HG02884 (cell line): ENCODE results near the gene VCP.

Experiments used
- ATAC-seq: cut with Tn5 transposase; IDR thresholded peaks from one replicate; pipeline ENCODE4 v1.9.1; 2021; ENCODE audit warnings: mild to moderate bottlenecking, moderate library complexity; ENCODE audit not compliant: unreplicated experiment

The VCP gene

DNA sequence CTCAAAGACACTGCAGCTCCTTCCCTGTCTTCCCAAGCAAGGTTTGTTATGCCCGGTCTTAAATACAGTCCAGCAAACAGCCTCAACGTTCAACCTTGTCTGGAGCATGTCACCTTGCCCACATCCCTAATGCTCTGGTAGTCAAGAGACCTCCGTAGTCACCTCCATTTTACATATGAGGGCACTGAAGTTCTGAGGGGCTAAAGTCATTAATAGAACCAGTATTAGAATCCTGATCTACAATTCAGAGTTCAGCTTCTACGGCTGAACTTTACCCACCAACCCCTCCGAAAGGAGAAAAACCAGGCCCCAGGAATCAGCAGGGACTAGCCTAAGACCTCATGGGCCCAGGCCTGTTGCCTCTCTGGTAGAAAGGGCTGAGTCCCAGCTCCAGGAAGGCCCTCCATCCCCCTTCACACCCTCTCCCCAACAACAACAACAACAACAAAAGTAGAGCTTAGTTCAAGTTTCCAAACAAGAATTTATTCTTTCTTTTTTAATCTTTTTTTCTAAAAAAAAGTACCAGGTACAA is 31.3 kb upstream of the VCP start:
- ATAC-seq: no peak

DNA sequence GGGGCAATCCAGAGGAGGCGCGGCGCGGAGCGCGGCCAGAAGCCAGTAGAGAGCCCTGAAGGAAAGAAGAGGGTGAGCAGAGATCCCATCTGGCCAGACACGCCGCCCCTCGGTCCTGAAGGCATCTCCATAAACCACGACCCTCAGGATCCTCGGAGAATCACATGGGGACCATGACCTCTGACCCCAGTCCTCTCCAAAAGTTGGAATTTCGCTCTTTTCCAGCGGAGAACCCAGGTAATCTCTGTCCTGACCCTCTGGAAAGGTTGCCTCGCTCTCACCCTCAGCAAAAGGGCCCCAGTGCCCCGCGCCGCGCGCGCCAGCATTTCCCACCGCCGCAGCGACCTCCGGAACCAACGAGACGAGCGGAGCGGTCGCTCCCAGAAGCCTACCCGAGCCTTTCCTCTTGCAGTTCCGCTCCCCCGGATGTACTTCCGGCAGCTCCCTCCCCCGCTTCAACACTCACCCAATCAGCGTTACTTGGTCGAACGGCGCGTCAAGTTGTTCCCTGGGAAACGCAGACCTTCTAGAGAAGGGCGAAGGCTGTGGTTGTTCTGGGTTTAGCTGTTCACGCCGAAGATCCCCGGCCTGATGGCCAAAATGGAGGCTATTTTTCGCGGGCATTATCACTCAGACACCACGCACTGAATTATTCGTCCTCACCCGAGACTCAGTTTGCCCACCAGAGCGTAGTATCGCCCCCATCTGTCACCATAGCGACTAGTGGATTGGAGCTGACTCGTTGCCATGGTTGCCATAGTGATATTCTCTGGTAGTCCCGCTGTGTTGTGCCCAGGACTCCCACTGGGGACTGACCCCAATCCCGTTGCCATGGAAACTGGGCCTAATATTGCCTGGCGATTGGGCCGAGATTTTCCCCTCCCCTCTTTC is 30.6 kb upstream of the VCP start, which contains the start of gene STOML2:
Gene STOML2, minus strand, starts transcription at position 363 of the 891 bp plus-strand sequence. Its CDS starts 37 bp downstream, at position 326.
- peak; percentile 97 for ATAC-seq

DNA sequence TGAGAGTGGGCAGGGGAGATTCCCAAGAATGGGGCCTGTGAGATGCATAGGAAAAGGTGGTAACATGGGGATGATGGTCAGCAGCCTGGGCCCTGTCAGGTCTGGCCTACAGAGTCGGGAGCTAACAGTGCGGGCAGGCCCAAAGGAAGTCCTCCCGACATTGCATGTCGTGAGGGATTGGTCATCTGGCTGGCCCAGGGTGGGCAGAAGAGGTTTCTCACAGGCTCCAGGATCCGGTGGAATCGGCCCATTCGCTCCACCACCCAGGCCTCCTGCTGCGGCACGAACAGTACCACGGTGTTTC is 30.0 kb upstream of the VCP start:
- ATAC-seq: no peak

DNA sequence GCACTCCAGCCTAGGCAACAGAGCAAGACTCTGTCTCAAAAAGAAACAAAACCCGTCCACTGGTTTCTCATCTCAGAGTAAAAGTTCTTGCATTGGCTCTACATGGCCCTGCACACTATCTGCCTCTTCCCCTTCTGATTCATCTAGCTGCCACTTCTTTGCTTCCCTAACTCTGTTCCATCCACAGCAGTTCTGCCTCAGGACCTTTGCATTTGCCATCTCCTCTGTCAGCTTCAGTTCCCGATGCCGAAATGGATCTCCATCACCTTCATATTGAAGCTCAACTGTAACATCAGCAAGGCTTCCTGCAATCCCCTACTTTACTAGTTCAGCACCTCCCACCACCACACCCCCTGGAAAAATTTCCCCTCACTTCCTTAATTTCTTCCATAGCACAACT is 25.1 kb upstream of the VCP start:
- no peak for ATAC-seq

DNA sequence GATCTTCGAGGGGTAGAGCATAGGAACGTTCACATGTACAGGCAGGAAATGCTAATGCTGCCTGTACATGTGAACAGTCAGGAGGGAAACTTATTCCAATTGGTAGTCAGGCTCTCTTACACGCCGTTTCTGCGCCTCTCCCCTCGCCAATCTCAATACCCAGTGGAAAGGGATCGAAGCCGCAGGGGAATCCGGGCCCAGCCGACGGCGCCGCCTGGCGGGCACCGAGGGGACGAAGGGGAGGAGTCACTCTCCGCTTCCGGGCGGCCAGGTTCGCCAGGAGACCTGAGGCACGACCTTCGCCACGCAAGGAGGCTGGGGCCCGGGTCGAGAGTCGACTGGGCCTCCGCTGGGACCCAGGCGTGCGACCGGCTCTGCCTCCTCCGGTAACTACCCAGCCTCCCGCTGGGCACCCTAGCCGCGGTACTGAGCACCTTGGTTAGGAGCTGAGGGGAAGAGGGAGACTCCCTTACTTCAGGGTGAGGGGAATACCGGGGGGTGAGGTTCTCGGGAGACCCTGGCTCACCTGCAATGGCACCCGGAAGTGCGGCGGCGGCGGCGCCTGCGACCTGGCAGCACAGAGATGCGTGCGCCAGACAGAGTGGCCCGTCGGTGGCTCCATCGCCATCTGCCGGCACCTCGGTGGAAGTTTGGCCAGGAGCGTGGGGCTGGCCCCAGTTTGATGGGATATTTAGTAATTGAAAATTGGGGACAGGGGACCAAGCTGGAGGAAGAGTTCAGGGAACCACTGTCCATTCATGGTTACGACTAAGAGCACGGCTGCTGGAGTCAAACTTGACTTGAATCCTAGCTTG is 23.8 kb upstream of the VCP start, which contains the start of gene PIGO:
Gene PIGO, minus strand, starts transcription at position 557 of the 815 bp plus-strand sequence. CDS start 1,026 bp downstream, outside the sequence.
- peak; percentile 89 for ATAC-seq

DNA sequence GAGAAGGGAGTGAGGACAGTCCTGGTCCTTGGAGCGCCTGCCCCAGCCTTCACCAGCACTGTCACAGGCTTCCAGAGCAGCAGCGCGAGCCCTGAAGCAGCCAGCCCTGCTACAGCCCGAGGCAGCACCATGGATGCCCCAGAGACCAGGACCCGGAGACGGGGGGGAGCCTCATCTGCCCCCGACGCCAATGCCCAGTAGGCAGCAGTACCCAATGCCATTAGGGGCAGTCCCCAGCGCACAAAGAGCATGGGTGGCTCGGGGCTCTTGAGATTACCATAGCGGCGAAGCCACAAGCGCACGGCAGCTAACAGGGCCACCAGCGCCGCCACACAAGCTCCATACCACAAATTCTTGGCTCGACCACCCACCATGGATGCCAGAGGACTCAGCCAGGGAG is 19.1 kb upstream of the VCP start:
- ATAC-seq: no peak

DNA sequence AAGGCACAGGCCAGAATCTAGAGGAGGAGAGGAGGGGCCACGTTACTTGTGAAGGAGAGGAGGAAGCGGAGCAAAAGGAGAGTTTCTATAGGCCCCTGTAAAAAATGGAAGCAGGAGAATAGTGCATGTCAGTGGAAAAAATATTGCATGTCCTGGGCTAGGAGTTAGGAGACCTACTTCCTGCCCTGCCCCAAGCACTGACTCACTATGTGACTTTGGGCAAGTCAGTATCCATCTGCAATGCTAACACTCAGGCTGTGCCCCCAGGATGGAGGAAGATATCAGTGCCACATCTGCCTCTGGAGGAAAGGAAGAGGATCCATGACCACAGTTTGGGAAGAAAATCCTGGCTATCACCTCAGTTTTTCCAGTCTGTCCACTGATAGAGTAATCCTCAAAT is 17.0 kb upstream of the VCP start:
- ATAC-seq: no peak

DNA sequence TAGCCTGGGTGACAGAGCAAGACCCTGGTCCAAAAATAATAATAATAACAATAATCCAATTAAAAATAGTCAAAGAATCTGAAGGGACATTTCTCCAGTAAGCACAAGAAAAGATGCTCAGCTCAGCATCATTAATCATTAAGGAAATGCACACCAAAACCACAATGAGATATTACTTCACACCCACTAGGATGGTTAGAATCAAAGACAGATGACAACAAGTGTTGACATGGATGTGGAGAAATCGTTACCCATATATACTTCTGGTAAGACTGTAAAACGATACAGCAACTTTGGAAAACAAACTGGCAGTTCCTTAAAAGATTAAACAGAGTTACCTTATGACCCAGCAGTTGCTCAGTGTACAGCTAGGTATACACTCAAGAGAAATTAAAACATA is 12.7 kb upstream of the VCP start:
- no peak for ATAC-seq

DNA sequence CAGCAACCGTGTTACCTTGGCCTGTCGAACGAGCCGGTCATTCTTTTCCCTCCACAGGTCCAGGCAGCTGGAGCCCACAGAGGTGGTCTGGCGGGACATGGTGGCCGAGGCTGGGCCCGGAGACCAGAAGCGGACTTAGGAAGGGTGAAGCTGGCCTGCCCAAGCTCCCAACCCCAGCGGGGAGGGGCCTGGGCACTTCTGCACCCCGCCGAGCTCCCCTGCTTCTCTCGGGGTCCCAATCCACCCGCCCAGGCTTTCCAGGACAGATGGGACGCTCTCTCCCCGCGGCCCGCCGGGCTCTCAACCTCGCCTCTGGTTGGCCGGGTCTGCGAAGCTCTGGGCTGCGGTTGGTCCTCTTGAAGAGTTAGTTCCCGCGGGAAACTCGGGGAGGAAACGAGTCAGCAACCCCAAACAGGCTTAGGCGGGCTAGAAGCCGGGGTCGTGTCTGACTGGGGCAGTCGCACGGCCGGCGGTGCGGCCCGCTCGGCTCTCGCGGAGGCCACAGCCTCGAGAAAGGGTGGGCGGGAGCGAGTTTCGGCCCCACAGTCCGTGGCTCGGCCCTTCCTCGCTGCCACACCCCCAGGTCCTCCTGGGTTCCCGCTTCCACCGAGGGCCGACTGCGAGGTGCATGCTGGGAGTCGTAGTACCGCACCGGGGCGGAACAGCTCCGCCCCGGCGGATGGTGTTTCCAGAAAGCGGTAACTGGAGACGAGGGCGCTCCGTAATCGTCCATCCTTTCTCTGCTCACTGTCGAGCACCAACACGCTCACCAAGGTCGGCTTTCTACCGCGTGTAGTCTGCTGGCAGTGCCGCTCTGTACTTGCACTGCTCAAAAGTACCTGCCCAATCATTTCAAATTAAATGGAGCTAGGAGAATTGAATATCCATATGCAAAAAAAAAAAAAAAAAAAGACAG is 7.3 kb upstream of the VCP start, which contains the start of gene FANCG:
Gene FANCG, minus strand, starts transcription at position 517 of the 916 bp plus-strand sequence. Its CDS starts 418 bp downstream, at position 99.
- peak; percentile 85 for ATAC-seq

DNA sequence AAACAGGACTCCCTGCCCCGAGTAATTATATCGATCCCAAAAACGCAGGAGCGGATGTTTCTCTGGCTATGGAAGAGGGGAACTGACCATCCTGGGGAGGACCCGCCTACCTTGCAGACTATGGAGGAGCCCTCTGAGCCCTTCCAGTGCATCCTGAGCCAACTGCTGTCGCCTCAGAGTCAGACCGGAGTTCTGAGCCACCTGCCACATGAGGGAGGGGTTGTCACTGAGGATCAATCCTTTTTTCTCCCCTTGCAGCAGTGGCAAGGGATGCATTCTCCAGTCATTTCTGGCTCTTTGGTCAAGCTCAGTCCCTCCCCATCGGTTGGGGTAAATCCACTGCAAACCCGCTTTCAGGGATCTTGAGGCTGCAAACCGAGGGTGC is 6.6 kb upstream of the VCP start:
- ATAC-seq: no peak

DNA sequence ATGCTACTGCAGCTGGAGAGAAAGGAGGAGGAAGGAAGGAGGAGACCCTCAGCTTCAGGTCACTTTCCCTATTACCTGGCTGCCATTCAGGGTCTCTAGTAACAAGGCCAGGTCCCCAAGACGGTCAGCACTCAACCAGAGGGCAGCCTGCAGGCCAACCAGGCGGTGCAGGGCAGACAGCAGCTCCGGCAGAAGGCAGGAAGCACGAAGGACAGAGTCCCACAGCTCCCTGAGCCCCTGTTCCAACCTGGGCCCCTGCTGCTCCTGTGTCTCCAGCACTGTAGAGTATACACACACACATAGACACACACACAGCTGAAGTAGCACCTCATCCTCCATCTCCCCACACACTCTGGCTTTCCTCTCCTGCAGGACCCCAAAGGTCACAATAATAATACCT is 5.6 kb upstream of the VCP start:
- no peak for ATAC-seq

DNA sequence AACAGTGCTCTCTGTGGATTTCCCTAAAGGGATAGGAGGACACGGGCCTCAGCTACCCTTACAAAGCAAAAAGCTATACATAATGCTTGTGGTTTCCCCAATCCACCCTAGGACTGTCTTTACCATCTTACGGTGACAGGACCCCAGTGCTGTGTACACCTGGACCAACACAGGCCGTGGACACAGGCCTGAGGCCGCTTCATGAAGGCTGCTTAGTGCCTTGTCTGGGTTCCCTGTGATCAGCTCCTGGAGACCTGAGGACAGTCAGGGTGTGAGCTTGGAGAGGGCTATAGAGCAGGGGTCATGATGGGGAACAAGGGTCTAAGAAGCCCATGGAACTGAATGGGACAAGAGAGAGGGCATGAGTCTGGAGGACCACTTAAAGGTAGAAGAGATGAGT is 4.4 kb upstream of the VCP start:
- no peak for ATAC-seq

DNA sequence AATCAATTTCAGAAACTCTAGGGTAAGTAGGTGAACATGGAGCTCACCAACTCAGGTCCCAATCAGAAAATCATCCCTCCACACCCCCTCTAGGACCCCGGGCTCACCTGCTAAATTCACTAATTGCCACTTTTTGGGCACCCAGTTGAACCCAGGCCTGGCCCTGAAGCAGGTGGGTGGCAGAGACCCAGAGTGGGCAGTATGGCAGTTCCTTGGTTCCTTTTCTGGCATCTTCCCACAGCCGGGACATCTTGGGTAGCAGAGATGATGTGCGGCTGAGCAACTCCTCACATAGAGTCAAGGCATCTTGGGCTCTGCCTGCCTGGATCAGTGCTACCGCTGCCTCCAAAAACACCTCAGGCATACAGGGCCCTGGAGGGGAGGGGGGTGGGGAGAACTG is 2.9 kb upstream of the VCP start:
- ATAC-seq: no peak

DNA sequence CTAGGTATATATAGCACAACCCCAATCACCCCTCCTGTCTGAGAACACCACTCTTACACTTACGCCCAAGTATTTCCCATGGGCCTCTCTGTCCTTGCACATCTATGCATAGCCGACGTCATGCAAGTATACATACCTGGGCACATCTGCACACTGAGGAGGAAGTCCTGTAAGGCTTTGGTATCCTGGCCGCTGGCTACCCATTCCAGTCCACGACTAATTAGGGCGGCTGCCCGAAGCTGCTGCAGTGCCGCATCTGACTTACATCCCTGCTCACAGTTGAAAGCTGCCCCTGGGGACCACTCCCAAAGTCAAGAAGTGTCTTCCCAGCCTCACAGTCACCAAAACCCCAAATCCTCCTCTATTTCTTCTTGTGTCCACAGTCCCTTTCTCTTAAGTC is 2.4 kb upstream of the VCP start:
- ATAC-seq: no peak

DNA sequence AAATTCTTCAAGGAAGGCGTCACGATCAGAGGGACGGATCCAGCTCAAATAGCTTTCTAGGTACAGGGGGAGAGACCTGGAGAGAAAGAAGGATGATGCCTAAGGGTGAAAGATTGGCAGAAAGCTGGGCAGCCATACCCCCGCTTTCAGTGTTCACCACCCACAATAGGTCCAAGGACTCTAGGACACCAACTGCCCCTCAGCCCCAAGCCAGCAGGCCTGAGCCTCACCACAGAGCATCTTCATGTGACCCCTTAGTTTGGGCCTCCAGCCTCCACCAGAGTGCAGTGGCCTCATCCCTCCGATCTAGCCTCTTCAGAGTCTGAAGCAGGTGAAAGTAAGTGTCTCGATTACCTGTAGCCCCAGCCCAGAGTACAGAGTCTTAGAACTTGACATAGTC is 1.7 kb upstream of the VCP start:
- ATAC-seq: no peak

DNA sequence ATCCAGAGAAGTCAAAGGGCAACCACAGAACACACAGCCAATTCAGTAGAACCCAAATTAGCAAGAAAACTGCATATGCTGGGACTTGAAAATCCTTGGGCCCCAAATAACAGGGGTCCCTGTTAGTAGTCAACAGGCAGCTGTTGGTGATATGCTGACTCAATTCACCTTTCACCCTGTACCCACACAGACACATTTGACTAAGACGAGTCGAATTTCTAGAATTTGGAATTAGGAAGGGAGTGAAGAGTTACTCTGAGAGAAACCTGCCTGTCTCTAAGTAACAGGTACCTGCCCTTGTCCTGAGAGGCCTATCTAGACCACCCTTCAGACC is 821 bp upstream of the VCP start:
- no peak for ATAC-seq

DNA sequence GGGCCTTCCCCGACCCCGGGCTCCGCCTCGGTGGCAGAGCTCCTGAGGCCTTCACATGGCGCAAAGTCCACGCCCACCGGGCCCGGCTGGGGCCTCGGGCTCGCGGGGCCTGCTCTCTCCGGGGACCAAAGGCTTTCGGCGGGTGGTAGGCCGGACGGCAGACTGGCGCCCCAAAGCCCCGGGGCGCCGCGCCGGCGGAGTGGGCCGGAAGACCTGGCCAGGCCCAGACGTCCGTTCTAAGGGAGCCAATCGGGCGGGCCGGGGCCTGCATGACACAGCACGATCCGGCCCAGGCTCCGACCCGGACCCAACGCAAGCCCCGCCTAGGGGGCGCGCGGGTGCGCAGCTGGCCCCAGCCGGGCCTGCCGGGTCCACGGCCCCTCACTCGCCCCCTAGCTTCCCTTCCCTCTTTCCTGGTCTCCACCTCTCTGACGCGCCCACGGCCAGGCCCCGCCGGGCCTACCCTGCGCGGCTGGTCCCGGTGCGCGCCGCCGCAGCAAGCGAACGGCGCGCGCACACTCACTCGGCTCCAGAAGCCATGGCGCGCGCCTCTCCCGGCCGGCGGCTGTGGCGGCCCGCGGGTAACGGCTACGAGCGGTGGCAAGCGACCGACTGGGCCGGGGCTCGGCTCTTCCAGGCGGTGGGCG is 488 bp downstream of the VCP start:
- peak; percentile 42 for ATAC-seq

DNA sequence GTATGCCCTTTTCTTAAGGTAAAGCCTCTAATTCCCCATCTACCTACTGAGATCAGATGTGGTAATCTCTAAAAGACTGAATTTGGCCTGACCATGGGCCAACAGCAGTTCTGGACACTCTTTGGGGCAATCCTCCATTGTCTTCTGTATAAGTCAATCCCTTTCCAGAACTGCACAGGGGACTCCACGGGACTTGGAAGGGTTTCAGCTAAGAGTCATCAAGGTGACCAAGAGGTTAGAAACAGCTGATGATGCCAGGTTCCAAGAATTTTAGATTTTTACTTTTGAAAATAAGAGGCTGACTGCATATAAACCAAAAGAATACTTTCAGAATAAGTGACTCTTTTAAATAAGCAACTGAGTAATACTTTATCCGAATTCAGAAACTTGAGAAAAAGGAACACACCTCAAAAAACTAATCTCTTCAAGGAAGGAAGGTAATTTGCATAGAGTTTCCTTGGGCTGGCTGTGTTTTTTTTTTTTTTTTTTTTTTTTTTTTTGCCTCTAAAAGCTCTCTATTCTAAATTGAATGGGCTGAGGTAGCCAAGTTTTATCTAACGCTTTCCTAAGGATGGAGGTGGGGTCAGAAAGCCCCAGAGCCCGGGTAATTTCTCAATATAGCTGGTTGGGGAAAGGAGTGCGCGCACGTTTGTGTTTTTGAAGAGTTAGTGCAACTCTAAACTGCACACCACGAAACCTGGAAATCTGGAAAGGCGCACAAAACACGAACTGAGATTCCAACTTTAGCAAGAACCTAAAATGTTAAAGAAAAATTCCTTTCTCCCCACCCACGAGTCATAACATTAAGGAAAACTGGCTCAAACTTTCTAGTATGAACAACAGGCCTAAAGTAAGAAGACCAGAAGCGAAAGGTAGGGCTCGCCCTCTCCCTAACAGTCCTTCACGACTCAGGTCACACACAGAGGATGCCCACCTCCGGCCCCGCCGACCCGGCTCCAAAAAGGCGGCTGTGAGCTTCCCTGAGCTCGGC is 1.3 kb downstream of the VCP start:
- no peak for ATAC-seq

DNA sequence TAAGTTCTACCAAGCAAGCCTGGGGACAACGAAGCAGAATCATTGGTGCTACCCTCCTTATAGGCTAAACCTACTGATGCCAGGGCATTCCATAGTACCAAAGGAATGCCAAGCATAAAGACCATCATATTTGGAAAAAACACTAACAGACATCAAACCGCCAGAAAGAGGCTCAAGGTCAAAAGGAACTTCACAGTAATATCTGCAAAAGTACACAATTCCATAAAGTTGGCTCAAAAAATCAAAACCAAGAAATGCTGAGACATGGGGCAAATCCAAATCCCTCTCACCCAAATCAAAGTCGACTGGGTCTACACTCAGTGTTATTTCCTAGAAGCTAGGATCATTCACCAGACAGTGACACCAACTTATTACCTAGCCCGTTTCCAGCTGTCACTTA is 3.4 kb downstream of the VCP start:
- ATAC-seq: no peak
